HCT116 (cell line): ENCODE results near the gene CORO2A. TPM values are rescaled to one million over a fixed set of nuclear protein-coding genes. Genes with fewer than 3 reads are reported as not detected.

Source experiments
- ATAC-seq: fragments of 200-7000 bp; cut with Tn5 transposase; 2 replicates; pipeline ENCODE4 v1.9.1; 2020; ENCODE audit warnings: mild to moderate bottlenecking, moderate library complexity
- BruUV-seq: library from RNA; stranded (reverse); fragments of 400-500 nt; replicated peaks from 2 replicates; lab custom pipeline; 2021; lab: Mats Ljungman, UMichigan
- CTCF ChIA-PET: fragments of 300-600 bp; sonication (Branson Sonifier 250); formaldehyde crosslinking; loops from one replicate; lab custom pipeline; 2021; ENCODE audit warnings: antibody characterized with exemption; lab: Charles Lee
- POLR2A ChIA-PET: fragments of 300-600, 350-600 bp; sonication (Branson Sonifier 250); formaldehyde crosslinking; loops from one replicate; lab custom pipeline; 2021; ENCODE audit warnings: antibody characterized with exemption; lab: Charles Lee
- RAD21 ChIA-PET, 2 experiments: fragments of 300-600 bp; sonication (Branson Sonifier 250); formaldehyde crosslinking; loops; one replicate each; lab custom pipeline; 2023; ENCODE audit warnings: low total read pairs in 2 of 2; ENCODE audit not compliant: uncharacterized antibody in 2 of 2, unreplicated experiment in 2 of 2, low non-redundant PET in 1 of 2; lab: Charles Lee
- DNase-seq: peaks from one replicate; pipeline ENCODE4 v3.0.0-alpha.2; 2010; ENCODE audit warnings: low read depth, low spot score
- H2AFZ ChIP-seq: fragments of 200-600 bp; shearing (Covaris generic), sonication (generic); 2 replicates; pipeline ENCODE4 v1.6.1; 2017; ENCODE audit warnings: low read depth, mixed run types, mixed read lengths, antibody characterized with exemption, low read length; ENCODE audit not compliant: poor library complexity, severe bottlenecking
- H3K27ac ChIP-seq: 2 replicates; pipeline ENCODE4 v1.5.1; 2012; ENCODE audit warnings: low read depth, low read length
- H3K27me3 ChIP-seq: fragments of 200-600 bp; sonication (generic); 2 replicates; pipeline ENCODE4 v1.6.1; 2016; ENCODE audit warnings: mixed run types, low read length, mixed read lengths; ENCODE audit not compliant: insufficient read depth
- H3K36me3 ChIP-seq, 2 experiments: fragments of 200-500 bp in 1 of 2; fragments of 200-600 bp in 1 of 2; sonication (Bioruptor generic) in 1 of 2; sonication (generic) in 1 of 2; 2 replicates each; pipeline versions ENCODE4 v1.5.1 to v1.6.1; 2014 to 2016; ENCODE audit warnings: low read length in 2 of 2, inconsistent platforms in 1 of 2, mixed read lengths in 1 of 2, mixed run types in 1 of 2; ENCODE audit not compliant: insufficient read depth in 2 of 2, control insufficient read depth in 1 of 2
- H3K4me1 ChIP-seq, 2 experiments: fragments of 200-600 bp in 1 of 2; sonication (generic) in 1 of 2; 2 replicates each; pipeline versions ENCODE4 v1.5.1 to v1.6.1; 2012 to 2017; ENCODE audit warnings: low read length in 2 of 2, inconsistent platforms in 1 of 2, mild to moderate bottlenecking in 1 of 2, mixed read lengths in 1 of 2, mixed run types in 1 of 2, moderate library complexity in 1 of 2; ENCODE audit not compliant: insufficient read depth in 2 of 2, control insufficient read depth in 1 of 2
- H3K4me2 ChIP-seq: fragments of 200-600 bp; sonication (generic); 2 replicates; pipeline ENCODE4 v1.6.1; 2017; ENCODE audit warnings: mixed run types, low read length, mixed read lengths
- H3K4me3 ChIP-seq, 2 experiments: fragments of 200-600 bp in 1 of 2; sonication (generic) in 1 of 2; replicated peaks in 1 of 2; 2 replicates each; pipeline ENCODE4 v1.5.1; 2011 to 2016; ENCODE audit warnings: low read length in 2 of 2, control low read depth in 1 of 2, low read depth in 1 of 2, mild to moderate bottlenecking in 1 of 2, mixed read lengths in 1 of 2, mixed run types in 1 of 2
- H3K79me2 ChIP-seq: fragments of 200-600 bp; sonication (generic); 2 replicates; pipeline ENCODE4 v1.6.1; 2017; ENCODE audit warnings: mild to moderate bottlenecking, mixed run types, low read length, moderate library complexity, mixed read lengths; ENCODE audit not compliant: insufficient read depth
- H3K9ac ChIP-seq: fragments of 200-600 bp; sonication (generic); 2 replicates; pipeline ENCODE4 v1.6.1; 2016; ENCODE audit warnings: low read length, mixed read lengths
- H3K9me2 ChIP-seq: fragments of 200-600 bp; sonication (generic), shearing (Covaris generic); 2 replicates; pipeline ENCODE4 v1.6.1; 2017; ENCODE audit warnings: mixed run types, mild to moderate bottlenecking, moderate library complexity; ENCODE audit not compliant: insufficient read depth
- H3K9me3 ChIP-seq, 2 experiments: fragments of 200-500 bp in 1 of 2; fragments of 200-600 bp in 1 of 2; sonication (Bioruptor generic) in 1 of 2; sonication (generic) in 1 of 2; 2 replicates each; pipeline ENCODE4 v1.6.1; 2014 to 2017; ENCODE audit warnings: low read length in 2 of 2, mixed read lengths in 2 of 2, inconsistent platforms in 1 of 2, low read depth in 1 of 2, mild to moderate bottlenecking in 1 of 2, mixed run types in 1 of 2, moderate library complexity in 1 of 2; ENCODE audit not compliant: control insufficient read depth in 1 of 2, insufficient read depth in 1 of 2
- H4K20me1 ChIP-seq: fragments of 200-600 bp; sonication (generic), shearing (Covaris generic); 2 replicates; pipeline ENCODE4 v1.6.1; 2017; ENCODE audit warnings: mixed run types, mild to moderate bottlenecking, moderate library complexity; ENCODE audit not compliant: insufficient read depth
- EGR1 ChIP-seq: IDR thresholded peaks from 2 replicates; pipeline ENCODE4 v1.6.1; 2012; ENCODE audit warnings: low read depth
- JUND ChIP-seq: IDR thresholded peaks from 2 replicates; pipeline ENCODE4 v1.6.1; 2012
- RAD21 ChIP-seq: IDR thresholded peaks from 2 replicates; pipeline ENCODE4 v1.6.1; 2012; ENCODE audit warnings: low read depth, mild to moderate bottlenecking
- REST ChIP-seq: IDR thresholded peaks from 2 replicates; pipeline ENCODE4 v1.6.1; 2012; ENCODE audit warnings: low read depth
- SIN3A ChIP-seq: IDR thresholded peaks from 2 replicates; pipeline ENCODE4 v1.6.1; 2012; ENCODE audit warnings: low read depth
- SP1 ChIP-seq: IDR thresholded peaks from 2 replicates; pipeline ENCODE4 v1.6.1; 2012; ENCODE audit warnings: low read depth
- YY1 ChIP-seq: IDR thresholded peaks from 2 replicates; pipeline ENCODE4 v1.6.1; 2011; ENCODE audit warnings: low read length, low read depth, moderate library complexity, mild to moderate bottlenecking; ENCODE audit not compliant: insufficient replicate concordance; ENCODE audit errors: extremely low read depth
- intact Hi-C: fragments of 100-400 bp; cut with micrococcal nuclease; formaldehyde crosslinking; loops from 2 replicates; pipeline ENCODE4 v1.10.0; 2022
- total RNA-seq: library from RNA; stranded (reverse); gene quantifications from one replicate; pipeline ENCODE4 v1.2.1, GENCODE V29; 2021; ENCODE audit not compliant: unreplicated experiment

CORO2A gene
- total RNA-seq, 1 experiment from 2014 or later: 5.7 TPM

GRCh38 chr9:98217255-98217654 is 24.8 kb upstream of the CORO2A start:
- DNase-seq (no peak), ATAC-seq (no peak)
- Histone ChIP-seq H2AFZ (no peak overlapping the region), H3K4me2 (no peak overlapping the region), H3K27me3 (no peaks in the 10 kb centered on the region), H3K79me2 (no peaks in the 10 kb centered on the region), H3K9me3 (no peaks in the 10 kb centered on the region), H3K4me3 (no peak overlapping the region), H4K20me1 (no peaks in the 10 kb centered on the region), H3K9ac (no peak overlapping the region), H3K4me1 (peaks cover 7 to 19% of the 10 kb centered on the region in 2 experiments), H3K9me2 (no peaks in the 10 kb centered on the region), H3K36me3 (peaks cover 0 to 8% of the 10 kb centered on the region in 2 experiments; a peak in 1 of 4 replicates), H3K27ac (no peak overlapping the region)
- TF ChIP-seq EGR1 (no peak), RAD21 (no peak), REST (no peak), JUND (no peak), SP1 (no peak), YY1 (no peak), SIN3A (no peak)
- no TSS peak for BruUV-seq
- CTCF ChIA-PET: no interaction called here
- intact Hi-C loops: loop anchor here (10.0 kb wide), 1 partner anchor 142 kb away; no protein-coding TSS in a partner anchor
- RAD21 ChIA-PET: no interaction called here
- POLR2A ChIA-PET: no interaction called here
